ENCODE measurements around the gene CRYBA4.

- TF ChIP-seq POLR2A (IDR thresholded peaks at IDR 0.05): no peak
- TF ChIP-seq, protein P1, sequence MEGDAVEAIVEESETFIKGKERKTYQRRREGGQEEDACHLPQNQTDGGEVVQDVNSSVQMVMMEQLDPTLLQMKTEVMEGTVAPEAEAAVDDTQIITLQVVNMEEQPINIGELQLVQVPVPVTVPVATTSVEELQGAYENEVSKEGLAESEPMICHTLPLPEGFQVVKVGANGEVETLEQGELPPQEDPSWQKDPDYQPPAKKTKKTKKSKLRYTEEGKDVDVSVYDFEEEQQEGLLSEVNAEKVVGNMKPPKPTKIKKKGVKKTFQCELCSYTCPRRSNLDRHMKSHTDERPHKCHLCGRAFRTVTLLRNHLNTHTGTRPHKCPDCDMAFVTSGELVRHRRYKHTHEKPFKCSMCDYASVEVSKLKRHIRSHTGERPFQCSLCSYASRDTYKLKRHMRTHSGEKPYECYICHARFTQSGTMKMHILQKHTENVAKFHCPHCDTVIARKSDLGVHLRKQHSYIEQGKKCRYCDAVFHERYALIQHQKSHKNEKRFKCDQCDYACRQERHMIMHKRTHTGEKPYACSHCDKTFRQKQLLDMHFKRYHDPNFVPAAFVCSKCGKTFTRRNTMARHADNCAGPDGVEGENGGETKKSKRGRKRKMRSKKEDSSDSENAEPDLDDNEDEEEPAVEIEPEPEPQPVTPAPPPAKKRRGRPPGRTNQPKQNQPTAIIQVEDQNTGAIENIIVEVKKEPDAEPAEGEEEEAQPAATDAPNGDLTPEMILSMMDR (IDR thresholded peaks at IDR 0.05): no peak
Measured at GRCh38 chr22:26623984-26624383, 2.2 kb downstream of the CRYBA4 start.

Data from Peyer's patch (tissue), 4 donors.